B cell (primary cell): Measurements from ENCODE around the gene HAPSTR1.

Experiments
- CTCF ChIP-seq: fragments of 200-600 bp; IDR thresholded peaks from one replicate; pipeline ENCODE4 v1.8.0; 2022; ENCODE audit warnings: antibody characterized with exemption, mild to moderate bottlenecking
- EZH2 ChIP-seq: IDR thresholded peaks from 2 replicates; pipeline ENCODE4 v1.6.1; 2012; ENCODE audit warnings: borderline replicate concordance, low read depth, mild to moderate bottlenecking, moderate library complexity, low read length; ENCODE audit not compliant: insufficient read depth, poor library complexity, severe bottlenecking

DNA sequence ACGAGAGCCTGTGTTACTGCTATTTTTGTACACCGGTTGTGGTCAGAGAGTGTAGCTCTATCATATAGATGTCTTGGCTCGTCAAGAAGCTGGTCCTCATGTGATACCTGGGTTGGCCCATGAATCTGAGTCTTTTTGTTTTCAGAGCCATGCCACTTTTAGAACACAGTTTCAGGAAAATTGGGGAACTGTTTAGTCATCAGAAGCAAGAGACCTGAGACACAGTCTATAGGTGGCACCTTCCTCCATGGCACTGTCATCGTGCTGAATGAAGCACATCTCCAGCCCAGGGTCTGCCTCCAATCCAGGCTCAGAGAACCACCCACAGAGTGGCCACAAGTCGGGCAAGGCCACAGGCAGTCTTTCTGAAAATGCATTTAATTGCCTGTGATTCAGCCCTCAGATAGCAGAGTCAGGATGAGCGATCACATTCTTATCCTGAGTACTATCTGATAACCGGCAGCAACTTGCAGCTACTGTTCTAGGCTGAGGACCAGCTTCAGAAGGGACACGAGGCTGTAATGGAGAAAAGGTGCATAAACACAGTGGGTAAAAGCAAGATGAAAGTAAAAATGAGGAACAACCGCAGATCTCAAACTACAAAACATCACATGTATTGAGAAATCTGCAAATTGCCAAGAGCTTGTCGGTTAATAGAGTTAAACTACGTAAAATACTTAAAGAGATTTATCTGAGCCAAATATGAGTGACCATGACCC, 14.2 kb upstream of the HAPSTR1 start:
- TF ChIP-seq CTCF (no peak), EZH2 (no peak)
